ENCODE measurements around the gene SLC12A7. TPM values are rescaled to one million over a fixed set of nuclear protein-coding genes. Genes with fewer than 3 reads are reported as not detected.
"Not testable (repeated sequence)": the region's sequence is repeated elsewhere in the genome, so short reads cannot be mapped to it uniquely, and the experiment has no call there.

SLC12A7 gene
- total and polyA plus RNA-seq, 7 experiments from 2014 or later: 6.4 to 101 (median 61.9) TPM

- peaks cover 0 to 11% of the 10 kb centered on the region in 2 donors for H3K4me1 ChIP-seq (ENCODE audit: control insufficient read depth in 2 of 2, insufficient read depth in 2 of 2, low read length in 2 of 2)
- DNase-seq; H3K9me3 ChIP-seq (ENCODE audit: control insufficient read depth in 2 of 3, low read length in 3 of 3); H3K27me3 ChIP-seq (ENCODE audit: control insufficient read depth in 2 of 2, insufficient read depth in 2 of 2, low read length in 2 of 2); POLR2A ChIA-PET; ATAC-seq; intact Hi-C loops (cut with micrococcal nuclease); H3K36me3 Mint-ChIP-seq; CTCF ChIA-PET; H3K27ac ChIP-seq (ENCODE audit: low read depth, low read length); H3K4me3 ChIP-seq (ENCODE audit: low read length); H3K36me3 ChIP-seq (ENCODE audit: control insufficient read depth in 2 of 3, insufficient read depth in 3 of 3, low read length in 3 of 3): not testable (repeated sequence)
- H3K4me3 Mint-ChIP-seq: peak overlapping the region in 8 of 10 donors; percentile 6 to 74 (median 39)
- H3K27ac Mint-ChIP-seq: peak overlapping the region in 3 of 9 donors; percentile 27 to 65 (median 28)
- H3K27me3 Mint-ChIP-seq: peaks cover 46 to 54% (median 47%) of the 10 kb centered on the region in 5 donors
- peaks cover 0 to 15% (median 6%) of the 10 kb centered on the region in 7 donors for H3K4me1 Mint-ChIP-seq
- peaks cover 0 to 14% (median 8%) of the 10 kb centered on the region in 11 donors for H3K9me3 Mint-ChIP-seq
Observed at GRCh38 chr5:1157461-1157986, 45.7 kb upstream of the SLC12A7 start.

- Mint-ChIP-seq H3K36me3 (peaks cover 0 to 10% (median 1%) of the 10 kb centered on the region in 5 donors), H3K9me3 (peaks cover 0 to 14% (median 8%) of the 10 kb centered on the region in 11 donors), H3K4me3 (peak overlapping the region in 6 of 10 donors; percentile 6 to 74 (median 32)), H3K27ac (peak overlapping the region in 1 of 9 donors; percentile 27), H3K27me3 (peaks cover 46 to 60% (median 47%) of the 10 kb centered on the region in 5 donors), H3K4me1 (peaks cover 0 to 15% (median 6%) of the 10 kb centered on the region in 7 donors)
- Histone ChIP-seq H3K27me3 (ENCODE audit: control insufficient read depth in 2 of 2, insufficient read depth in 2 of 2, low read length in 2 of 2) (no peaks in the 10 kb centered on the region), H3K27ac (ENCODE audit: low read depth, low read length) (no peak overlapping the region), H3K4me3 (ENCODE audit: low read length) (no peak overlapping the region), H3K36me3 (ENCODE audit: control insufficient read depth in 2 of 3, insufficient read depth in 3 of 3, low read length in 3 of 3) (no peaks in the 10 kb centered on the region), H3K4me1 (ENCODE audit: control insufficient read depth in 2 of 2, insufficient read depth in 2 of 2, low read length in 2 of 2) (peaks cover 0 to 11% of the 10 kb centered on the region in 2 donors), H3K9me3 (ENCODE audit: control insufficient read depth in 2 of 3, low read length in 3 of 3) (no peaks in the 10 kb centered on the region)
- POLR2A ChIA-PET: no interaction called here
- no peak for ATAC-seq
- intact Hi-C loops (cut with micrococcal nuclease): no loop called here
- CTCF ChIA-PET: no interaction called here
- no peak for DNase-seq
Observed at GRCh38 chr5:1156754-1157460, 45.0 kb upstream of the SLC12A7 start.

- Histone ChIP-seq H3K27me3 (ENCODE audit: control insufficient read depth in 2 of 2, insufficient read depth in 2 of 2, low read length in 2 of 2) (no peaks in the 10 kb centered on the region), H3K4me1 (ENCODE audit: control insufficient read depth in 2 of 2, insufficient read depth in 2 of 2, low read length in 2 of 2) (peaks cover 0 to 11% of the 10 kb centered on the region in 2 donors), H3K9me3 (ENCODE audit: control insufficient read depth in 2 of 3, low read length in 3 of 3) (no peaks in the 10 kb centered on the region), H3K27ac (ENCODE audit: low read depth, low read length) (no peak overlapping the region), H3K4me3 (ENCODE audit: low read length) (no peak overlapping the region), H3K36me3 (ENCODE audit: control insufficient read depth in 2 of 3, insufficient read depth in 3 of 3, low read length in 3 of 3) (no peaks in the 10 kb centered on the region)
- ATAC-seq (no peak), DNase-seq (no peak)
- H3K9me3 Mint-ChIP-seq: peaks cover 0 to 14% (median 8%) of the 10 kb centered on the region in 11 donors
- ChIA-PET POLR2A (no interaction called here), CTCF (no interaction called here)
- peaks cover 0 to 10% (median 1%) of the 10 kb centered on the region in 5 donors for H3K36me3 Mint-ChIP-seq
- peak overlapping the region in 3 of 10 donors; percentile 6 to 74 (median 18) for H3K4me3 Mint-ChIP-seq
- H3K4me1 Mint-ChIP-seq: peaks cover 0 to 15% (median 6%) of the 10 kb centered on the region in 7 donors
- intact Hi-C loops (cut with micrococcal nuclease): no loop called here
- H3K27me3 Mint-ChIP-seq: peaks cover 46 to 62% (median 47%) of the 10 kb centered on the region in 5 donors
- H3K27ac Mint-ChIP-seq: no peak overlapping the region
Observed at GRCh38 chr5:1156033-1156753, 44.3 kb upstream of the SLC12A7 start.

- Mint-ChIP-seq H3K27me3 (peaks cover 45 to 67% (median 46%) of the 10 kb centered on the region in 5 donors), H3K4me3 (peak overlapping the region in 3 of 10 donors; percentile 41 to 53 (median 43)), H3K36me3 (peaks cover 0 to 10% (median 1%) of the 10 kb centered on the region in 5 donors), H3K4me1 (peaks cover 0 to 15% (median 6%) of the 10 kb centered on the region in 7 donors), H3K9me3 (peaks cover 0 to 14% (median 8%) of the 10 kb centered on the region in 11 donors), H3K27ac (no peak overlapping the region)
- H3K4me3 ChIP-seq (ENCODE audit: low read length): no peak overlapping the region
- no peak for ATAC-seq
- intact Hi-C loops (cut with micrococcal nuclease): no loop called here
- no peaks in the 10 kb centered on the region for H3K9me3 ChIP-seq (ENCODE audit: control insufficient read depth in 2 of 3, low read length in 3 of 3)
- ChIA-PET CTCF (no interaction called here), POLR2A (no interaction called here)
- no peaks in the 10 kb centered on the region for H3K36me3 ChIP-seq (ENCODE audit: control insufficient read depth in 2 of 3, insufficient read depth in 3 of 3, low read length in 3 of 3)
- H3K27me3 ChIP-seq (ENCODE audit: control insufficient read depth in 2 of 2, insufficient read depth in 2 of 2, low read length in 2 of 2): no peaks in the 10 kb centered on the region
- no peak overlapping the region for H3K27ac ChIP-seq (ENCODE audit: low read depth, low read length)
- DNase-seq: no peak
- H3K4me1 ChIP-seq (ENCODE audit: control insufficient read depth in 2 of 2, insufficient read depth in 2 of 2, low read length in 2 of 2): peaks cover 0 to 11% of the 10 kb centered on the region in 2 donors
Observed at GRCh38 chr5:1155191-1156032, 43.5 kb upstream of the SLC12A7 start.

- Histone ChIP-seq H3K4me1 (ENCODE audit: control insufficient read depth in 2 of 2, insufficient read depth in 2 of 2, low read length in 2 of 2) (peaks cover 0 to 11% of the 10 kb centered on the region in 2 donors), H3K27me3 (ENCODE audit: control insufficient read depth in 2 of 2, insufficient read depth in 2 of 2, low read length in 2 of 2) (no peaks in the 10 kb centered on the region), H3K4me3 (ENCODE audit: low read length) (no peak overlapping the region), H3K27ac (ENCODE audit: low read depth, low read length) (no peak overlapping the region), H3K9me3 (ENCODE audit: control insufficient read depth in 2 of 3, low read length in 3 of 3) (no peaks in the 10 kb centered on the region), H3K36me3 (ENCODE audit: control insufficient read depth in 2 of 3, insufficient read depth in 3 of 3, low read length in 3 of 3) (no peaks in the 10 kb centered on the region)
- POLR2A ChIA-PET: no interaction called here
- intact Hi-C loops (cut with micrococcal nuclease): no loop called here
- Mint-ChIP-seq H3K27me3 (peaks cover 26 to 52% (median 27%) of the 10 kb centered on the region in 5 donors), H3K27ac (no peak overlapping the region), H3K4me3 (no peak overlapping the region), H3K9me3 (peaks cover 0 to 14% (median 8%) of the 10 kb centered on the region in 11 donors), H3K36me3 (peaks cover 0 to 10% (median 1%) of the 10 kb centered on the region in 5 donors), H3K4me1 (peaks cover 0 to 15% (median 6%) of the 10 kb centered on the region in 7 donors)
- ATAC-seq: peak; percentile 45
- DNase-seq: no peak
- CTCF ChIA-PET: no interaction called here
Observed at GRCh38 chr5:1153428-1153827, 41.6 kb upstream of the SLC12A7 start.

- Mint-ChIP-seq H3K27ac (no peak overlapping the region), H3K36me3 (peaks cover 0 to 9% (median 1%) of the 10 kb centered on the region in 5 donors), H3K4me1 (peaks cover 0 to 14% (median 6%) of the 10 kb centered on the region in 7 donors), H3K4me3 (no peak overlapping the region), H3K9me3 (peaks cover 0 to 12% (median 7%) of the 10 kb centered on the region in 11 donors), H3K27me3 (peaks cover 22 to 46% (median 24%) of the 10 kb centered on the region in 5 donors)
- Histone ChIP-seq H3K27ac (ENCODE audit: low read depth, low read length) (no peak overlapping the region), H3K4me3 (ENCODE audit: low read length) (no peak overlapping the region), H3K36me3 (ENCODE audit: control insufficient read depth in 2 of 3, insufficient read depth in 3 of 3, low read length in 3 of 3) (no peaks in the 10 kb centered on the region), H3K4me1 (ENCODE audit: control insufficient read depth in 2 of 2, insufficient read depth in 2 of 2, low read length in 2 of 2) (peaks cover 0 to 11% of the 10 kb centered on the region in 2 donors), H3K27me3 (ENCODE audit: control insufficient read depth in 2 of 2, insufficient read depth in 2 of 2, low read length in 2 of 2) (no peaks in the 10 kb centered on the region), H3K9me3 (ENCODE audit: control insufficient read depth in 2 of 3, low read length in 3 of 3) (no peaks in the 10 kb centered on the region)
- ChIA-PET CTCF (no interaction called here), POLR2A (no interaction called here)
- intact Hi-C loops (cut with micrococcal nuclease): no loop called here
- ATAC-seq (no peak), DNase-seq (no peak)
Observed at GRCh38 chr5:1152771-1153282, 41.0 kb upstream of the SLC12A7 start.
